Stimulated activated CD4-positive, alpha-beta T cell treated with anti-CD3 and anti-CD28 coated beads, Interleukin-2, amount 100 ng/mL, for 4 hours (primary cell): ENCODE results near the gene DNAJC17.

ENCODE experiments used
- DNase-seq: peaks from one replicate; pipeline ENCODE4 v3.0.0-alpha.2; 2020; ENCODE audit warnings: low read depth

Gene DNAJC17

GRCh38 chr15:40789999-40790398 is 17.3 kb downstream of the DNAJC17 start:
- no peak for DNase-seq

DNA sequence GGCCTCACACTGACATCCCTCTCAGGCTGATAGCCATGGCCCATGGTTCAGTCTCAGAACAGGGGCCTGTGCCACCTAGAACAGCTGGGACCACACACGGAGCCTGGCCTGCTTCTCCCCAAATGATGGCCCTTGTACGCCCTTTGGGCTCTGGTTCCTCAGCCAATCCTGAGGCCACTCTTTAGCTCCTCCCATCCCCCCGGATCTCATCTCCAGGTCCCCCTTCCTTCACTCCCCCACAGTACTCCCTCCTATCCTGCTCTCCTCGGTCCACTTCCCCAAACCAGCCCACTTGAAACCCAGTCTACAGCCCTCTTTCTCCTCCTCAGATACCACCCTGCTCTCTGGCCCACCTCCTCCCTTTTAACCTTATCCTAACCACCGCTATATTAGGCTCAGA is 18.2 kb downstream of the DNAJC17 start:
- no peak for DNase-seq

DNA sequence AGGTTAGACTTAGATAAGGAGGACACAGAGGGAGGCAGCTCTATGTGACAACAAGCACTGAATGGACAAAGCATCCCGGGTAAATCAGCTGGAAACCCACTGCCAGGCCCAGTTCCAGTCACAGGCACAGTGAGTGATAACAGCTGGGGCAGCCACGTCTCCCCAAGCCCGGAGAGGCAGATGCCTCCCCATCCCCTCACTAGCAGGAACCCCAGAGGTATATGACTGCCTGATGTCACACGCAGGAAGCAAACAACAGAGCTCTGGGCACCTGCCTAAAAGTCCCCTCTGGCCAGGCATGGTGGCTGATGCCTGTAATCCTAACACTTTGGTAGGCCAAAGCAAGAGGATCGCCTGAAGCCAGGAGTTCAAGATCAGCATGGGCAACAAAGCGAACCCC is 19.3 kb downstream of the DNAJC17 start:
- DNase-seq = no peak

DNA sequence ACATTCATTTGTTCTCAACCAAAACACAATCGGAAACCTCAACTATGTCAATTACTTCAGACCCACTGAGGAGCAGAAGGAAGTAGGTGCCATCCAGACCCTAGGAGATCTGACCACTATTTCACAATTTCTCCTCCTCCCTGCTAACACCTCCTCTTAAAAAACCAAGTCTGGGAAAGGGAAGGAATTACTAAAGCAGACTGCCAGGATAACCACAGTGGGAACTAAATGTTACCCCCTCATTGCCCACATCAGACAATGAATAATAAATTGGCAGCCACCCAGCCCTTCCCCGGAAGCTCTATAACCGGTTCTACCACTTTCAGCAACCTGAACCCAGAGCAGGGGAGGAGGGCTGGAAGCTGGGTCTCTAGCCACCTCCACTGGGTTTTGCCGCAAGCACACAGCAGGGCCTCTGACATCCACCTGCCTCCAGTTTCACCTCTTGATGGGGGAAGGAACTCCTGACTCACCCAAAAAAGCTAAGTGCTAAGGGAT is 19.9 kb downstream of the DNAJC17 start:
- peak; percentile 64 for DNase-seq

- no peak for DNase-seq
Observed at GRCh38 chr15:40785814-40786213, 21.5 kb downstream of the DNAJC17 start.

DNA sequence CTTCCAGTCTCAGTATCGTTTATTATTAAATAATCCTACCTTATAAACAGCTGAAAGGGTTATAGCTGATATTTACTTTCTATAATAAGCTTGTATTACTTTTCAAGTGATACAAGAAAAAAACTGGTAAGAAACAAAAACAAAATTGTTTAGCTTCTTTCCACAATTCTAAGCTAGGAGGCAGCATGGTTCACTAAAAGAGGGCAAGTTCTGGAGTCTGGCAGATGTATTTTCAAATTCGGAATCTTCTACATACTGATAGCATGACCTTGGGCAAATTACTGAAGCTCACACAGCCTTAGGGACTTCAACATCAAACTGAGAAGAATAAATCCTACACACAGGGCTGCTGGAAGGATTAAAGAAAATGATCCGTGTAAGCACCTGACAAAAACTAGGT is 22.1 kb downstream of the DNAJC17 start:
- DNase-seq = no peak

DNA sequence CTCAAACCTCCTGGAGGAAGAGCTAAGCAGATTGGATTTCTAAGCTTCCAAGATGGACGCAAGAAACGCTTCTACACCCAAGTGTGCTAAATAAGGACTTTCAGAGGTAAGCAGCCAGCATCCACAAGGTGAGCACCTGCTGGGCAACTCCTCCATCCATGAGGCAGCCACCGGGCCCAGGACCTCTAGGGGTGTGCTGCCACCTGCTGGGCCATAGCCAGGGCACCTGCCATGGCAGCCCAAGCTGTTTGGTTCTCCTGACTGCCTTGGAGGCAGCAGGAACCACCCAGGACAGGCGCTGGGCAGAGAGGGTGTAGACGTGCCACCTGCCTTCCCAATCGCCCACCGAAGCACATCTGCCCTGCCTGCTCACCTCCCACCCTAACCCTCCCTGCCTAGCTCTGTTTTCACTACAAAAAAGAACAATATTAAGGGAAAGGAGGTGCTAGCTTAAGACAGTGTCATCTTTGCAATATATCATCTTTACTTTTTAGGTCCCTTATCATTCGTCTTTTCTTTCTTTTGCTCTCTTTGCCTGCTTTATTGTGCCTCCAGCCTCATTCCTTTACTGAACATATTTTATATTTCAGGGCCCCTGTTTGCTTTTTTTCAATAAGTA is 24.6 kb downstream of the DNAJC17 start:
- DNase-seq = peak; percentile 75

DNA sequence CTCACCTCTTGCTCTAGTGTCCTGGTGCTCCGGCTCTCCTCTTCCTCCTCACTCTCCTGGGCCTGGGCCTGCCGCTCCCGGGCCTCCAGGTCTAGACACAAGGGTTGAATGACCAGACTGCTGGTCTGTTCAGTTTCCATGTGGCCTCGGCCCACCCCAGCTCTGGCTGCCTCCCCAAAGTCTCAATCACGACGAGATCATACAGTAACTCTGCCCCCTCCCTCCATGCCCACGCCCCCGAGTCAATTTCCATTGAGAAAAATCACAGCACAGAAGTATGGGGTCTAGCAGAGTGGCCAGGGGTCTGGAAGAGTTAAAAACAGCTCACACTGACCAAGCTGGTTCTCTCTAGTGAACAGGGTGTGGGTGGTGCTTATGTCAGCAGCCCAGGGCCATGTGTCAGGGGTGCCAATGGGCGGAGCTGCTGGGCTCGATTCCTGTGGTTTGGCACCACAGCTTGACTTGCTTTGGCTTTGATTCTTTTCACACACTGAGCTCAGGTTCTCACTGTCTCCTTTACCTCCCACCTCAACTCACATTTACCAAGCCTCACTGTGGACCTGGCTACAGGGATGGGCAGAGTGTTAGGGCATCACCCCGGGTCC is 30.6 kb downstream of the DNAJC17 start:
- DNase-seq = no peak

- no peak for DNase-seq
Observed at GRCh38 chr15:40775740-40776536, 31.3 kb downstream of the DNAJC17 start.

DNA sequence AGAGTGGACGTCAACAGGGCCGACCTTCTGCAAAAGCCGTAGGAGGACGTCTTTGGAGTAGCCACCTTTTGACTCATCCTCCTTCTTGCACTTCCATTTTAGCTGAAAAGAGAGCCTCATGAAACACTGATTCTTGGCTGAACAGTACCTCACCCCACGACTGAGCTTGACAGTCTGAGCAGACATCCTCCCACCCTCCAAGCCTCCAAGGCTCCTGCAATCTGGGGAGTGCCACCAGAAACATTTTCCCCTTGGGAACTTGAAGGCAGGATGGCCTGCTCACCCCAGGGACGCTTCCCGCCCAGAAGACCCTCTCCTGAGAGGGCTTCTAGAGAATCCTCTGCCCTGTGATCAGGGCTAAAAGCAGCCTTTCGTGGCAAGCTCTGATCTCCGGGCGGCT is 32.3 kb downstream of the DNAJC17 start:
- no peak for DNase-seq

DNA sequence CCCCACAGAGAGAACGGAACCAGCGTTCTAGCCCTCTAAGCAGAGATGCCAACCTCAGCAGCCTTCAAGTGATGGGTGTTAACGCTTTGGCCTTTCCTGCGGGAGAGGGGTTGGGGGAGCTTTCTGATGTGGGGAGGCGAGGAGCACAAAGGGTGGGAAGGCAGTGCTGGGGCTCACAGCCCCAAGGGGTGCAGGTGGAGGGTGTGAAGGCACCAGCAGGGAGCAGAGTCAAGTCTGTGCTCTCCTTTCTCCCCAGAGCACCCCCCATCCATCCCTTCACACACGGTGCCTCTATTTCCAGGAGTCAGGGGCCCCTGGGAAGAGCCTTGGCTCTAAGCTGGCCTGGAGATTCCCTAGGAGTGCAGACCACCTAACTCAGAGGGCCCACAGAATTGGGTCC is 33.4 kb downstream of the DNAJC17 start:
- no peak for DNase-seq

DNA sequence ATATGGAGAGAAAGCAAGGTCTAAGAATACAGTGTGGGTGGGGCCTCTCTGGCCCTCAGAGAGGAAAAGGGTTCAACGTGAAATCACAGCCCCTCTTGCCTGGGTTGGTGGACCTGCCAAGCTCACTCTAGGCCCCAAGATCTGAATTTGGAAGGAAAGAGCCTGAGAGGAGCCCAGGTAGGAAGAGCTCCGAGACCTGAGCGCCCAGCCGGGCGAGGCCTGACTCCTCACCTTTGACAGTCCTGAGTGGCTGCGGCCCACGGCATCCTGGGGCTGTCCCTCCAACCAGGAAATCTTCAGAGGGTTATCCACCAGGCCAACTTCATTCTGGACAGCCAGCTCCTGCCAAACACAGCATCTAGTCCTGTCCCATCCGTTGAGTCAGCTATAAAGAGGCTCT is 33.8 kb downstream of the DNAJC17 start:
- DNase-seq = no peak

DNA sequence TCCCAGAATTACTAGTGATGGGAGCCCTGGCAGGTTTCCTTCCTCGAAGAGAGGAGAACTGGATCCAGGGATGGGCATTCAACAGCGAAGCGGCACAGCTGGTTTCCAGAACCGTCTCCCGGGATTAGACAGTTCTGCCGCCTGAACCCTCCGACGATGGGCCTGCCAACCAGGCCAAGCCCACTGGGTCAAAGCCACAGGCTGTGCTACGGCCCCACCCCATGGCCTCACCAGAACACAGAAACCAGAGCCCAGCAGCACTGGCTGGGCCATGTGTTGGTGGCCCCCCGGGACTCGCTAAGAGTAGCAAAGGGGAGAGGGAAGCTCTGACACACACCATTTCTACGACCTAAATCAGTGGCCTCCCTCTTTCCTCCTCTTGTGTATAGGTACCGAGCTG is 35.3 kb downstream of the DNAJC17 start:
- no peak for DNase-seq

- DNase-seq = no peak
Observed at GRCh38 chr15:40771242-40771641, 36.0 kb downstream of the DNAJC17 start.

- DNase-seq = no peak
Observed at GRCh38 chr15:40770147-40770721, 37.0 kb downstream of the DNAJC17 start.

DNA sequence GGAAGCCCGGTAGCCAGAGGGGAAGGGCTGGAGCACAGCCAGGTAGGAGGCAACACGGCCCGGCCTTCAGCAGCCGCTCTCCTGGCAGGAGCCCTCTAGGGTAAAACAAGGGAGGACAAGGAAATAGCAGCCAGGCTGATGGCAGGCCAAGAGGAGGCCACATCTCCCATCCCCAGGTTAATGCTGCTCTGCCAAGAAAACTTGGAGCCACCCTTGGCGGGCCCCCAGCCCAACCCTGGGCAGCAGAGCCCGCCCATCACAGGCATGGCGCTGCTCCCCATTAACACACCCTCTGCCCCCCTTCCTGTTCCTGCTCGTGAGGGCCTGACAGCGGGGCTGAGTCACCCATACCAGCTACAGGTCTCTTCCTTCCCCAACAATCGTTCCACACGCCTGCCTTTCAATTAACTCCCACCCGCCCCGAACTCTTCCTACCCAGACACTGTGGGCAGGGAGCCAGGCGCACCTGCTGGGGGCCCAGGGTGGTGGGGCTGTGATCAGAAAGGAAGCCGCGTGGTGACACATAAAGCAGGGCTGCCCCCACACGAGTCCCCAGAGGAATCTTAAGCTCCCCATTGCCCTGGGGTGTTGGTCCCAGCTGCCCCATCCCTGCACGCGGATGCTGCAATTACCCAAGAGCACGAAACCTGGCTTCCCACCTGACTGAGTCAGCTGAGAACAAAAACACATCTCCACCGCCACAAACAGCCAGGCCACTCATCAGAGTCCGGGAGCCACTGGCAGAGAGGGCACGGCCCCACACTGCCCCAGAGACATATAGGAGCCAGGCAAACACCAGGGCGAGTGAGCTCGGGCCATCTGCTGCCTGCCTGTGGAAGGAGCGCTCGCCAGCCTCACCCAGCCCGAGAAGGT is 37.8 kb downstream of the DNAJC17 start, which contains the start of gene C15orf62:
Gene C15orf62, plus strand, starts transcription at position 707 of the 873 bp plus-strand sequence. CDS start 516 bp downstream, outside the sequence.
- peak; percentile 84 for DNase-seq

GRCh38 chr15:40768521-40769273 is 38.6 kb downstream of the DNAJC17 start:
- no peak for DNase-seq

DNA sequence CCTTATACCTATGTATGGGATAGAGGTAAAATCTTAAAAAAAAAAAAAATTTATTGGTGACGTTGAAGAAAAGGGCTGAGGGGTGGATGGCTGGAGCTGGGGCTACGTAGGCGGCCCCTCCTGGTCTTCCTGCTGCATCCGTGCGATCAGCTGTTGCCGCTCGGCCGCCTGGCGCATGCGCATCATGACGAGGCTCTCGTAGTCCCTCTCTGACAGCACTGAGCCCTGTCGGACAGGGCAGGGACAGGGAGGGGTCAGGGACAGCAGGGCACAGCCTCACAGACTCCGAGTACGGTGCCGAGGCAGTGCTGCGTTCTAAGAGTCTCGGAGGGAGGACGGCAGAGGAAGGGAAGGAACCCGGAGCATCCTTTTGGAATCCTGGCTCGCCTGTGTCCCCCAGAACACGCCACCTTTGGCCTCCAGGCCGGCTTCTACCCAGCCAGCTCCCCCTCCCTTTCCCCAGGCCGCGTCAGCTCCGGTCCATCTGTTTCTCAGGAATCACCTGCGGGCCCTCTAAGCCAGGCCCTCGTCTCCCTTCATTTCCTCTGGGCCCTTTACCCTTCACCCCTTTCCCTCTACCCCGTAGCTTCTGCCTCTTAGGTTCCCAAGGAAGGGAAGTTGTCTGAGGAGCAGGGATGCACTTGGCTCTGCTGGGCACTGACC is 39.3 kb downstream of the DNAJC17 start:
- no peak for DNase-seq

- no peak for DNase-seq
Observed at GRCh38 chr15:40766906-40767837, 40.1 kb downstream of the DNAJC17 start.
